SIG-M5 treated with dmso at 0.1 percent for 504 hours (cell line): ENCODE results near the gene FUNDC1.

ENCODE experiments used
- DNase-seq: peaks from one replicate; lab custom pipeline; 2025; ENCODE audit not compliant: unreplicated experiment; lab: John Stamatoyannopoulos, UW

The FUNDC1 gene

GRCh38 chrX:44482575-44482974, 60.1 kb downstream of the FUNDC1 start:
- no peak for DNase-seq

GRCh38 chrX:44480591-44480990, 62.1 kb downstream of the FUNDC1 start:
- no peak for DNase-seq

DNA sequence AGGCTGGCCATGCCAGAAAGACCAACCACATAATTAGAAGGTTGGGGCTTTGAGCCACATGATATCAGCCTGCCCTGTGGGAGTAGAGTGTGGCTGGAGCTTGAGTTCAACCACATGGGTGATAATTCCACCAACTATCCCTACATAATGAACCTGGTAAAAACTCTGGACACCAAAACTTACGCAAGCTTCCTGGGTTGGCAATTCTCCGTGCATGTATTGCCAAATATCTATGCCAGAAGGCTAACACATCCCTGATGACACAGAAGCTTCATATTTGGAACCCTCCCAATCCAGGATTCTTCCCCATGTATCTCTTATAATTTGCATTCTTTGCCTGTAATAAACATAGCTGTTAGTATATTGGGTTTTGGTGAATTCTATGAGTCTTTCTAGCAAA, 68.2 kb downstream of the FUNDC1 start:
- no peak for DNase-seq
